SU-DHL-6 (cell line): ENCODE data around the gene PPIF.

Source experiments
- H2AFZ ChIP-seq: fragments of 200-600 bp; sonication (generic); 2 replicates; pipeline ENCODE4 v1.6.1; 2014; ENCODE audit warnings: low read depth, mild to moderate bottlenecking, moderate library complexity, mixed read lengths, antibody characterized with exemption, low read length; ENCODE audit not compliant: severe bottlenecking
- H3F3A ChIP-seq: fragments of 200-600 bp; shearing (Covaris generic); 2 replicates; pipeline ENCODE4 v1.6.0; 2016; ENCODE audit warnings: antibody characterized with exemption, mild to moderate bottlenecking; ENCODE audit not compliant: insufficient read depth
- H3K27ac ChIP-seq: fragments of 200-600 bp; sonication (generic); 2 replicates; pipeline ENCODE4 v1.5.1; 2016; ENCODE audit warnings: low read depth, mild to moderate bottlenecking, low read length, moderate library complexity, mixed read lengths
- H3K27me3 ChIP-seq: fragments of 200-600 bp; sonication (generic), shearing (Covaris generic); 2 replicates; pipeline ENCODE4 v1.6.0; 2014; ENCODE audit warnings: mild to moderate bottlenecking, low read length
- H3K36me3 ChIP-seq: fragments of 200-600 bp; sonication (generic); 2 replicates; pipeline ENCODE4 v1.6.1; 2014; ENCODE audit warnings: mild to moderate bottlenecking, low read length, mixed read lengths
- H3K4me2 ChIP-seq: fragments of 300-600, 200-600 bp; shearing (Covaris generic), sonication (generic); 2 replicates; pipeline ENCODE4 v1.6.0; 2014; ENCODE audit warnings: low read length, low read depth, mild to moderate bottlenecking; ENCODE audit not compliant: poor library complexity, severe bottlenecking
- H3K4me3 ChIP-seq: fragments of 200-600 bp; sonication (generic); 2 replicates; pipeline ENCODE4 v1.5.1; 2014; ENCODE audit warnings: antibody characterized with exemption, low read length, mild to moderate bottlenecking, mixed read lengths; ENCODE audit not compliant: insufficient read depth, poor library complexity, severe bottlenecking
- H3K79me2 ChIP-seq: fragments of 200-600 bp; sonication (generic); 2 replicates; pipeline ENCODE4 v1.6.1; 2014; ENCODE audit warnings: mild to moderate bottlenecking, low read length, moderate library complexity; ENCODE audit not compliant: insufficient read depth
- H3K9ac ChIP-seq: fragments of 200-600 bp; sonication (generic); 2 replicates; pipeline ENCODE4 v1.7.0; 2014; ENCODE audit warnings: mild to moderate bottlenecking, low read length
- H3K9me2 ChIP-seq: fragments of 200-600 bp; sonication (generic); replicated peaks from 2 replicates; pipeline ENCODE4 v1.6.1; 2014; ENCODE audit warnings: low read length; ENCODE audit not compliant: insufficient read depth
- H3K9me3 ChIP-seq: fragments of 200-600 bp; sonication (generic); 2 replicates; pipeline ENCODE4 v1.6.1; 2014; ENCODE audit warnings: low read length, mixed read lengths; ENCODE audit not compliant: insufficient read depth
- H4K20me1 ChIP-seq: fragments of 200-600 bp; sonication (generic); 2 replicates; pipeline ENCODE4 v1.6.1; 2014; ENCODE audit warnings: low read depth, mild to moderate bottlenecking, antibody characterized with exemption, low read length, moderate library complexity, mixed read lengths
- EZH2phosphoT487 ChIP-seq: fragments of 200-600 bp; sonication (generic), shearing (Covaris generic); conservative IDR thresholded peaks from 2 replicates; pipeline ENCODE4 v1.6.1; 2018; ENCODE audit warnings: mild to moderate bottlenecking, antibody characterized with exemption, low read length, moderate library complexity, mixed read lengths
- TF ChIP-seq, protein P1 (sequence below): fragments of 200-600 bp; sonication (generic); IDR thresholded peaks from one replicate; pipeline ENCODE4 v1.5.1; 2017; ENCODE audit warnings: antibody characterized with exemption, mild to moderate bottlenecking, low read length, moderate library complexity; ENCODE audit not compliant: insufficient read depth, poor library complexity, severe bottlenecking

Gene PPIF

DNA sequence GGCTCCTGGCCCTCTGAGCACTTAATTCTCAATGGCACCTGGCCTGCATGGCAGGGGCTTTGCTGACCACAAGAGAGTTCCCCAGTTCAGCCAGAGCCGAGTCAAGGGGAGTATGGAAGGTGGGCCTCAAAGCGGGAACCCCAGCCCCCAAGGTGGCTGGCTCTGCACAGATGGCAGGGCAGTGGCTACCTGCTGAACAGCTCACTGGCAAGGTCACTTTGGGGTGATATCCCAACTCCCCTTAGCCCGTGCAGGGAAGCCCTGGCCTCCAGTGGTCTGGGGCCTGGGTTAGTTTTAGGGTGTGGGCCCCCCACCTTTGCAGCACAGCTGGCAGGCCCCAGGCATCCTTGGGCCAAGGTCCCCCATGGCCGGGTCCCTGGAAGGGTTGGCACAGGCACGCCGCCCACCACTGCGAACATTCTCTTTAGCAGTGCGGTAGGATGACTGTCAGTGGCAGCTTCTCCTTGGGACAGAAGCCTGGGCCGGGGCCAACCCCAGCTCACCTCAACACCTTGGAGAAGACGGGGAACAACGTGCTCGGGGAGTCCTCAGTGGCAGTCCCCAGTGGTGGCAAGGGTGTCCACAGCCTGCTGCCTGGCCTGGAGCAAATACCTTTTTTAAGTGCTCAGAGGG lies 36.8 kb downstream of the PPIF start:
- no peak overlapping the region for H3K27ac ChIP-seq
- no peaks in the 10 kb centered on the region for H3K27me3 ChIP-seq
- H2AFZ ChIP-seq: no peak overlapping the region
- H3K4me2 ChIP-seq: no peak overlapping the region
- H4K20me1 ChIP-seq: no peaks in the 10 kb centered on the region
- TF ChIP-seq, protein P1, sequence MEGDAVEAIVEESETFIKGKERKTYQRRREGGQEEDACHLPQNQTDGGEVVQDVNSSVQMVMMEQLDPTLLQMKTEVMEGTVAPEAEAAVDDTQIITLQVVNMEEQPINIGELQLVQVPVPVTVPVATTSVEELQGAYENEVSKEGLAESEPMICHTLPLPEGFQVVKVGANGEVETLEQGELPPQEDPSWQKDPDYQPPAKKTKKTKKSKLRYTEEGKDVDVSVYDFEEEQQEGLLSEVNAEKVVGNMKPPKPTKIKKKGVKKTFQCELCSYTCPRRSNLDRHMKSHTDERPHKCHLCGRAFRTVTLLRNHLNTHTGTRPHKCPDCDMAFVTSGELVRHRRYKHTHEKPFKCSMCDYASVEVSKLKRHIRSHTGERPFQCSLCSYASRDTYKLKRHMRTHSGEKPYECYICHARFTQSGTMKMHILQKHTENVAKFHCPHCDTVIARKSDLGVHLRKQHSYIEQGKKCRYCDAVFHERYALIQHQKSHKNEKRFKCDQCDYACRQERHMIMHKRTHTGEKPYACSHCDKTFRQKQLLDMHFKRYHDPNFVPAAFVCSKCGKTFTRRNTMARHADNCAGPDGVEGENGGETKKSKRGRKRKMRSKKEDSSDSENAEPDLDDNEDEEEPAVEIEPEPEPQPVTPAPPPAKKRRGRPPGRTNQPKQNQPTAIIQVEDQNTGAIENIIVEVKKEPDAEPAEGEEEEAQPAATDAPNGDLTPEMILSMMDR: no peak
- TF ChIP-seq EZH2phosphoT487: no peak
- H3F3A ChIP-seq: no peaks in the 10 kb centered on the region
- H3K9ac ChIP-seq: no peak overlapping the region
- no peaks in the 10 kb centered on the region for H3K9me2 ChIP-seq
- no peaks in the 10 kb centered on the region for H3K36me3 ChIP-seq
- no peaks in the 10 kb centered on the region for H3K9me3 ChIP-seq
- H3K79me2 ChIP-seq: no peaks in the 10 kb centered on the region
- no peak overlapping the region for H3K4me3 ChIP-seq

DNA sequence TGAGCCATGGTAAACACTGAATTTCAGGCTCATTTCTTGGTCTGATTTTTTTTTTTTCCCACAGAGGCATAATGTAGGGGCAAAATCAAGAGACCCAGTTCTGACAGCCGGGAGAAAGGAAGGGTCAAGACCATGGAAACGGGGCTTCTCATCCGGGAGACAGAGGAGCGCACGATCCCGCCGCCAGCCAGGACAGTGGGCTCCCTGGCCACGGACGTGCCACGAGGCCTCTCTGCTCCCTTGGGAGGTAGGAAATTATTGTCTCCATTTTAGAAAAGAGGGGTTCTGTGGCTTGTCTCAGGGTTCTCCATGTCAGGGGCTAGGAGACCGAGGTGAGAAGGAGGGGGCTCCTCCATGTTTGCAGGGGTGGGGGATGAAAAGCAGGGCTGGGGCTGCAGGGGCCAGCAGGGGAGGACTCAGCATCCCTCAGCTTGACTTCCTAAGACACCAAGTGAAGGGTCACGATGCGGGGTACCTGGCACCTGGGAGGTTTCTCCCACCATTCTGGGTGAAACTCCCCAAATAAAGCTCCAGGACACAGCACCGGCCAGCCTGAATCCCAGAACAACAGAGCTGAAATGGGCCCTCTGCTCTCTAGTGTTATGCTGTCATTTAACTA lies 37.6 kb downstream of the PPIF start:
- no peak overlapping the region for H3K9ac ChIP-seq
- H3K9me2 ChIP-seq: no peaks in the 10 kb centered on the region
- H3K4me3 ChIP-seq: no peak overlapping the region
- no peaks in the 10 kb centered on the region for H3K36me3 ChIP-seq
- H3F3A ChIP-seq: no peaks in the 10 kb centered on the region
- no peaks in the 10 kb centered on the region for H3K9me3 ChIP-seq
- no peak overlapping the region for H3K27ac ChIP-seq
- H3K27me3 ChIP-seq: no peaks in the 10 kb centered on the region
- TF ChIP-seq, protein P1: no peak
- no peak for TF ChIP-seq EZH2phosphoT487
- no peaks in the 10 kb centered on the region for H4K20me1 ChIP-seq
- no peak overlapping the region for H2AFZ ChIP-seq
- H3K4me2 ChIP-seq: no peak overlapping the region
- no peaks in the 10 kb centered on the region for H3K79me2 ChIP-seq

DNA sequence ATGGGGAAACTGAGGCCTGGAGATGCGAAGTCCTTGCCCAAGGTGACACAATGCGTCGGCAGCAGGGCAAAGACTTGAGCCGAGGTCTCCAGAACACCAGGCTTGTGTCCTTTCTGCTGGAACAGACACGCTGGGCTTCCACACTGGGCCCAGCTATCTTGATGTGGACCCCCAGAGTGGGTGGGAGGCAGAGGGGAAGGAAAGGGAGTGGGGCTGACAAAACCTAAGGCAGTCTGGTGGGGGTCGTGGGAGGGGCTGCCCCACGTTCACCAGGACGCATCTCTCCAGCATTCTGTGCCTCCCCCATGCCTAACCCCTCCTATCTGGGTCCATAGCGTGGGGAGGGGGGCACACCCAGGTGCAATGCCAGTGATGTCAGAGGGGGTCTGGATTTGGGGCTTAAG lies 38.1 kb downstream of the PPIF start:
- no peaks in the 10 kb centered on the region for H3K36me3 ChIP-seq

More for the DNA sequence above, 38.1 kb downstream of the PPIF start:
- Histone ChIP-seq H3K79me2 (no peaks in the 10 kb centered on the region), H3K27me3 (no peaks in the 10 kb centered on the region), H3K4me3 (no peak overlapping the region), H3K9me2 (no peaks in the 10 kb centered on the region), H3K9me3 (no peaks in the 10 kb centered on the region), H4K20me1 (no peaks in the 10 kb centered on the region), H3K27ac (no peak overlapping the region), H2AFZ (no peak overlapping the region), H3K4me2 (no peak overlapping the region), H3F3A (no peaks in the 10 kb centered on the region), H3K9ac (no peak overlapping the region)
- no peak for TF ChIP-seq EZH2phosphoT487
- TF ChIP-seq, protein P1: no peak
